Measurements from ENCODE around the gene RPS6KB1. TPM values are rescaled to one million over a fixed set of nuclear protein-coding genes. Genes with fewer than 3 reads are reported as not detected.
"Not testable (repeated sequence)": the region's sequence is repeated elsewhere in the genome, so short reads cannot be mapped to it uniquely, and the experiment has no call there.

Gene RPS6KB1
- total RNA-seq, 4 donors from 2014 or later = 21.3 to 52.5 (median 28.2) TPM

- intact Hi-C loops (cut with DNase I; ENCODE audit: low total_unique reads) = no loop called here
- DNase-seq (ENCODE audit: low spot score in 2 of 2) = peak; percentile 81 to 96
- TF ChIP-seq CTCF (IDR thresholded peaks at IDR 0.05) (no peak), POLR2A (IDR thresholded peaks at IDR 0.05) (no peak)
- no peak overlapping the region for H3K4me3 ChIP-seq (ENCODE audit: low read depth, poor library complexity, severe bottlenecking)
- WGBS, 2 donors = 51 to 65% methylated on average over 7 of the region's 7 CpGs
Measured at GRCh38 chr17:59848778-59849177, 44.1 kb upstream of the RPS6KB1 start.

GRCh38 chr17:59850311-59850710 lies 42.6 kb upstream of the RPS6KB1 start:
- H3K4me3 ChIP-seq (ENCODE audit: low read depth, poor library complexity, severe bottlenecking); intact Hi-C loops (cut with DNase I; ENCODE audit: low total_unique reads): not testable (repeated sequence)
- peak in 1 of 2 donors; percentile 59 for DNase-seq (ENCODE audit: low spot score in 2 of 2)
- 73 to 80% methylated on average over 15 of the region's 15 CpGs for WGBS, 2 donors

DNA sequence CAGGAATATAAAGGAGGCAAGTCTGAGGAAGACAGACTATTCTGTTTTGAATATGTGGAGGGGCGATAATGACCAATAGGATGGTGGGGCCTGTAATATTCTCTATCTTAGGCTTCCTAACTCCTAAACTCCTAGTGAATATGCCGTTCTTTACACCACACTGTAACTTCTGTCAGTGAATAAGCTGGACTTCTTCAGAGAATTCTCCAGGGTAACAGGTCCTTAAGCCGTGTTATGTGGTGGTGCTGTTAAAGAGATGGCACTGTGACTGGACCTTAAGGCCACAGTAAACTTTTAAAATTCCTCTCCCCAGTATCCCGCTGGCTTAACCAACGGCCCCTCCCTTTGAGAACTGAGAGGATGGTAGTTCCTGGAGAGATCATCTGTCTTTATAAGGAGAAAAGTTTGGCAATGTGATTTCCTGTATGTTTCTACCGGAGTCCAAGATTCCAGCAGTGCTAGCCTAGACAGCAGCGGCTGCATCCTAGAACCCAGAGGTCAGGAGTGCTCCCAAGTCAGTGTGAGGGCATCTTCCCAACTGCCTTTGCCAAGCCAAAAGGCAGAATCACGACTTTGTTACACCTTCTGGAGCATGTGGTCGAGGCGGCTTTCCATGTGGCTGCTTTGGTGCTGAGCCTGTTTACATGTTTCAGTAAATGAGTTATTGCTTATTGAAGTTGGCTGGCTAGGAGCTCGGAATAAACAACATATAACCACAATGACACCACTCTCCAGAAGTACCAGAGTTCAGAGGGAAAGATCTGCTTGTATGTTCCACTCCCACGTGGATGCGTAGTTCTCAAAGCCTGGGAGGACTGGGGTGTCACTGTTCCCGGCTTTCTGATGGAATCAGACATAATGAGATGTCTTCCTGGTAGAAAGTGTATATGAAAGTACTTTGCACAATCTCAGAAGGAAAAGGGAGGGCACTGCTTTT lies 41.2 kb upstream of the RPS6KB1 start:
- no peak for TF ChIP-seq CTCF (IDR thresholded peaks at IDR 0.05)
- TF ChIP-seq POLR2A (IDR thresholded peaks at IDR 0.05) = no peak
- DNase-seq (ENCODE audit: low spot score in 2 of 2) = peak; percentile 79 to 95
- WGBS, 2 donors = 38 to 42% methylated on average over 14 of the region's 14 CpGs
- H3K4me3 ChIP-seq (ENCODE audit: low read depth, poor library complexity, severe bottlenecking) = no peak overlapping the region
- intact Hi-C loops (cut with DNase I; ENCODE audit: low total_unique reads) = no loop called here

GRCh38 chr17:59852847-59853167 lies 40.1 kb upstream of the RPS6KB1 start:
- DNase-seq (ENCODE audit: low spot score in 2 of 2); intact Hi-C loops (cut with DNase I; ENCODE audit: low total_unique reads); H3K4me3 ChIP-seq (ENCODE audit: low read depth, poor library complexity, severe bottlenecking): not testable (repeated sequence)
- 93 to 95% methylated on average over 7 of the region's 7 CpGs for WGBS, 2 donors

- no peak overlapping the region for H3K4me3 ChIP-seq (ENCODE audit: low read depth, poor library complexity, severe bottlenecking)
- peak in 1 of 2 donors; percentile 86 for DNase-seq (ENCODE audit: low spot score in 2 of 2)
- intact Hi-C loops (cut with DNase I; ENCODE audit: low total_unique reads) = no loop called here
- WGBS, 2 donors = 59 to 67% methylated on average over 14 of the region's 14 CpGs
- TF ChIP-seq CTCF (IDR thresholded peaks at IDR 0.05) (peak in 1 of 3 donors; percentile 9), POLR2A (IDR thresholded peaks at IDR 0.05) (no peak)
Measured at GRCh38 chr17:59853168-59853918, 39.6 kb upstream of the RPS6KB1 start.

DNA sequence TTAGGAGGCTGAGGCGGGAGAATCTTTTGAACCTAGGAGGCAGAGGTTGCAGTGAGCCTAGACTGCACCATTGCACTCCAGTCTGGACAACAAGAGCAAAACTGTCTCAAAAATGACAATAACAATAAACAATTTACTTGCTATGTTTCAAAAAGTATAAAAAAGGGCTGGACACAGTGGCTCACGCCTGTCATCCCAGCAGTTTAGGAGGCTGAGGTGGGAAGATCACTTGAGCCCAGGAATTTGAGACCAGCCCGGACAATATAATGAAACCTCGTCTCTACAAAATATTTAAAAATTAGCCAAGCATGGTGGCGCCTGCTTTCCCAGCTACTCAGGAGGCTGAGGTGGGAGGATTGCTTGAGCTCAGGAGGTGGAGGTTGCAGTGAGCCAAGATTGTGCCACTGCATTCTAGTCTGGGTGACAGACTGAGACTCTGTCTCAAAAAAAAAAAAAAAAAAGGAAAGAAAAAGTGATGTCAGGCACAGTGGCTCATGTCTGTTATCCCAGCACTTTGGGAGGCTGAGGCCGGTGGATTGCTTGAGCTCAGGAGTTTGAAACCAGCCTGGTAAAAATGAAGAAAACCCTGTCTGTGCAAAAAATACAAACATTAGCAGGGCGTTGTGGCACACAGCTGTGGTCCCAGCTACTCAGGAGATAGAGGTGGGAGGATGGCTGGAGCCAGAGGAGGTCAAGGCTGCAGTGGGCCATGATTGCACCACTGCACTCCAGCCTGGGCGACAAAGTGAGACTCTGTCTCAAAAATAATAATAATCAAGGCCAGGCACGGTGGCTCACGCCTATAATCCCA lies 38.8 kb upstream of the RPS6KB1 start:
- DNase-seq (ENCODE audit: low spot score in 2 of 2) = peak in 1 of 2 donors; percentile 58
- WGBS, 2 donors = 93 to 95% methylated on average over 10 of the region's 10 CpGs
- H3K4me3 ChIP-seq (ENCODE audit: low read depth, poor library complexity, severe bottlenecking); intact Hi-C loops (cut with DNase I; ENCODE audit: low total_unique reads): not testable (repeated sequence)
